IMR-90 (cell line): ENCODE results near the gene MTUS2. TPM values are rescaled to one million over a fixed set of nuclear protein-coding genes. Genes with fewer than 3 reads are reported as not detected.

Experiments
- ATAC-seq: fragments of 200-7000 bp; cut with Tn5 transposase; 2 replicates; pipeline ENCODE4 v1.9.1; 2020; ENCODE audit warnings: low read depth, mild to moderate bottlenecking, moderate library complexity
- BruUV-seq: library from RNA; stranded (reverse); fragments of 400-500 nt; replicated peaks from 2 replicates; lab custom pipeline; 2021; lab: Mats Ljungman, UMichigan
- CTCF ChIA-PET: fragments of 300-600 bp; formaldehyde crosslinking; extraction: SDS; loops from one replicate; lab custom pipeline; 2021; ENCODE audit warnings: antibody characterized with exemption; lab: Yijun Ruan, JAX
- POLR2A ChIA-PET: fragments of 300-600 bp; sonication (Branson Sonifier 250); formaldehyde crosslinking; loops from one replicate; lab custom pipeline; 2022; ENCODE audit warnings: antibody characterized with exemption; ENCODE audit not compliant: unreplicated experiment; lab: Charles Lee
- DNase-seq: peaks from one replicate; pipeline ENCODE4 v3.0.0; 2013
- H2AFZ ChIP-seq: replicated peaks from 2 replicates; pipeline ENCODE3; 2013; ENCODE audit warnings: low read length, mild to moderate bottlenecking; ENCODE audit not compliant: poor library complexity
- H2AK5ac ChIP-seq: 2 replicates; pipeline ENCODE4 v1.6.1; 2013; ENCODE audit warnings: low read depth, low read length, inconsistent platforms
- H2AK9ac ChIP-seq: replicated peaks from 2 replicates; pipeline ENCODE3; 2013; ENCODE audit warnings: mild to moderate bottlenecking, low read depth, low read length, moderate library complexity; ENCODE audit not compliant: poor library complexity
- H2BK120ac ChIP-seq: 2 replicates; pipeline ENCODE4 v1.6.1; 2013; ENCODE audit warnings: low read depth, low read length, inconsistent platforms
- H2BK15ac ChIP-seq: 3 replicates; pipeline ENCODE4 v1.6.1; 2013; ENCODE audit warnings: low read depth, low read length, inconsistent platforms
- H2BK20ac ChIP-seq: 2 replicates; pipeline ENCODE4 v1.6.1; 2013; ENCODE audit warnings: low read depth, mild to moderate bottlenecking, inconsistent platforms, low read length, moderate library complexity
- H2BK5ac ChIP-seq: 2 replicates; pipeline ENCODE4 v1.6.1; 2013; ENCODE audit warnings: mild to moderate bottlenecking, low read depth, low read length, inconsistent platforms; ENCODE audit not compliant: poor library complexity, severe bottlenecking
- H3K14ac ChIP-seq: replicated peaks from 2 replicates; pipeline ENCODE4 v1.6.1; 2013; ENCODE audit warnings: low read depth, low read length, inconsistent platforms
- H3K18ac ChIP-seq: 2 replicates; pipeline ENCODE4 v1.6.1; 2013; ENCODE audit warnings: low read depth, low read length, control low read depth
- H3K23ac ChIP-seq: 2 replicates; pipeline ENCODE4 v1.6.1; 2013; ENCODE audit warnings: low read depth, low read length, inconsistent platforms
- H3K27ac ChIP-seq: 2 replicates; pipeline ENCODE4 v1.5.1; 2013; ENCODE audit warnings: mild to moderate bottlenecking, control low read depth, low read length; ENCODE audit not compliant: insufficient read depth
- H3K27me3 ChIP-seq: 2 replicates; pipeline ENCODE4 v1.6.1; 2013; ENCODE audit warnings: low read length; ENCODE audit not compliant: control insufficient read depth, insufficient read depth
- H3K36me3 ChIP-seq: 2 replicates; pipeline ENCODE4 v1.6.1; 2013; ENCODE audit warnings: low read length, mixed read lengths; ENCODE audit not compliant: control insufficient read depth, insufficient read depth
- H3K4ac ChIP-seq: 2 replicates; pipeline ENCODE4 v1.6.1; 2013; ENCODE audit warnings: low read depth, low read length, inconsistent platforms
- H3K4me1 ChIP-seq: 2 replicates; pipeline ENCODE4 v1.6.1; 2013; ENCODE audit warnings: low read length, mixed read lengths; ENCODE audit not compliant: control insufficient read depth, insufficient read depth
- H3K4me2 ChIP-seq: 2 replicates; pipeline ENCODE4 v1.6.1; 2013; ENCODE audit warnings: low read depth, mild to moderate bottlenecking, control low read depth, low read length, moderate library complexity
- H3K4me3 ChIP-seq: 2 replicates; pipeline ENCODE4 v1.5.1; 2013; ENCODE audit warnings: low read depth, mild to moderate bottlenecking, control low read depth, low read length, moderate library complexity; ENCODE audit not compliant: insufficient read depth
- H3K56ac ChIP-seq: 2 replicates; pipeline ENCODE4 v1.6.1; 2013; ENCODE audit warnings: low read length, inconsistent platforms; ENCODE audit not compliant: insufficient read depth; ENCODE audit errors: extremely low read depth
- H3K79me1 ChIP-seq, 2 experiments: 2 replicates each; pipeline ENCODE4 v1.6.1; 2013; ENCODE audit warnings: low read length in 2 of 2, inconsistent platforms in 1 of 2, low read depth in 1 of 2
- H3K9ac ChIP-seq: 2 replicates; pipeline ENCODE4 v1.6.1; 2013; ENCODE audit warnings: low read depth, low read length, control low read depth
- H3K9me1 ChIP-seq: 2 replicates; pipeline ENCODE4 v1.6.1; 2013; ENCODE audit warnings: low read length, inconsistent platforms; ENCODE audit not compliant: insufficient read depth
- H3K9me3 ChIP-seq: 2 replicates; pipeline ENCODE4 v1.6.1; 2013; ENCODE audit warnings: low read length; ENCODE audit not compliant: control insufficient read depth, insufficient read depth
- H4K20me1 ChIP-seq: 2 replicates; pipeline ENCODE4 v1.6.1; 2013; ENCODE audit warnings: low read length, inconsistent platforms; ENCODE audit not compliant: insufficient read depth
- H4K5ac ChIP-seq: 2 replicates; pipeline ENCODE4 v1.6.1; 2013; ENCODE audit warnings: mild to moderate bottlenecking, low read depth, low read length, control low read depth
- H4K8ac ChIP-seq, 2 experiments: 2 replicates each; pipeline ENCODE4 v1.6.1; 2013; ENCODE audit warnings: low read depth in 2 of 2, low read length in 2 of 2, control low read depth in 1 of 2, inconsistent platforms in 1 of 2
- H4K91ac ChIP-seq: 2 replicates; pipeline ENCODE4 v1.6.1; 2013; ENCODE audit warnings: low read depth, low read length, inconsistent platforms; ENCODE audit not compliant: insufficient read depth
- BHLHE40 ChIP-seq: fragments of 150-350 bp; IDR thresholded peaks from 2 replicates; pipeline ENCODE4 v1.6.1; 2016; ENCODE audit warnings: mild to moderate bottlenecking, low read depth, low read length
- CEBPB ChIP-seq: IDR thresholded peaks from 2 replicates; pipeline ENCODE4 v1.6.1; 2012; ENCODE audit warnings: low read depth, low read length, improper control_type of control experiment
- CHD1 ChIP-seq: IDR thresholded peaks from 2 replicates; pipeline ENCODE4 v1.6.1; 2012; ENCODE audit warnings: low read depth, low read length, improper control_type of control experiment
- FOS ChIP-seq: fragments of 150-350 bp; IDR thresholded peaks from 2 replicates; pipeline ENCODE4 v1.6.1; 2016; ENCODE audit warnings: low read depth, low read length
- MAFK ChIP-seq: IDR thresholded peaks from 2 replicates; pipeline ENCODE4 v1.6.1; 2012; ENCODE audit warnings: low read depth, low read length, improper control_type of control experiment
- MAZ ChIP-seq: IDR thresholded peaks from 2 replicates; pipeline ENCODE4 v1.6.1; 2012; ENCODE audit warnings: low read depth, mild to moderate bottlenecking, low read length, improper control_type of control experiment, moderate library complexity, borderline replicate concordance
- MXI1 ChIP-seq: IDR thresholded peaks from 2 replicates; pipeline ENCODE4 v1.6.1; 2012; ENCODE audit warnings: low read depth, mild to moderate bottlenecking, low read length, moderate library complexity, borderline replicate concordance
- NFE2L2 ChIP-seq: fragments of 150-350 bp; IDR thresholded peaks from 2 replicates; pipeline ENCODE4 v1.6.1; 2016; ENCODE audit warnings: low read depth, mild to moderate bottlenecking, low read length
- POLR2A ChIP-seq: IDR thresholded peaks from 2 replicates; pipeline ENCODE4 v1.6.1; 2012; ENCODE audit warnings: mild to moderate bottlenecking, low read depth, low read length
- RAD21 ChIP-seq: IDR thresholded peaks from 2 replicates; pipeline ENCODE4 v1.6.1; 2012; ENCODE audit warnings: low read length, improper control_type of control experiment
- RCOR1 ChIP-seq: IDR thresholded peaks from 2 replicates; pipeline ENCODE4 v1.6.1; 2012; ENCODE audit warnings: mild to moderate bottlenecking, low read length, improper control_type of control experiment; ENCODE audit not compliant: insufficient replicate concordance
- RFX5 ChIP-seq: IDR thresholded peaks from 2 replicates; pipeline ENCODE4 v1.8.0; 2012; ENCODE audit warnings: low read depth, mild to moderate bottlenecking, low read length, moderate library complexity
- SMC3 ChIP-seq: fragments of 150-350 bp; IDR thresholded peaks from 2 replicates; pipeline ENCODE4 v1.6.1; 2016; ENCODE audit warnings: low read depth, mild to moderate bottlenecking, antibody characterized with exemption, low read length, moderate library complexity
- USF2 ChIP-seq: fragments of 150-350 bp; IDR thresholded peaks from 2 replicates; pipeline ENCODE4 v1.6.1; 2017; ENCODE audit warnings: mild to moderate bottlenecking, antibody characterized with exemption, low read length, low read depth
- WGBS, 2 experiments: methylation state at CpG; one replicate each; pipeline versions ENCODE4 v1.1.5 to v1.1.7; 2013; ENCODE audit warnings: missing lambda C conversion rate in 2 of 2; ENCODE audit not compliant: insufficient read length in 1 of 2; ENCODE audit errors: extremely low coverage in 2 of 2; 5-methylcytosine and 5-hydroxymethylcytosine counted together
- dilution Hi-C: fragments of 300-500 bp; cut with HindIII; formaldehyde crosslinking; loops from one replicate; pipeline ENCODE4 v1.14.3; 2018; ENCODE audit warnings: low sequenced_read_pairs; ENCODE audit not compliant: unreplicated experiment
- in situ Hi-C: fragments of 300-500 bp; cut with MboI; formaldehyde crosslinking; loops from 3 replicates; pipeline ENCODE4 v1.14.3; 2019; ENCODE audit warnings: low sequenced_read_pairs, inconsistent platforms, mixed read lengths
- intact Hi-C: fragments of 100-400 bp; cut with micrococcal nuclease; formaldehyde crosslinking; loops from 2 replicates; pipeline ENCODE4 v1.10.0; 2022
- polyA plus RNA-seq, 3 experiments: library from polyadenylated mRNA; depleted of rRNA; stranded (reverse); fragments of >200 nt; gene quantifications; 2 replicates each; pipeline ENCODE4 v1.2.3, GENCODE V29; 2012; ENCODE audit warnings: low replicate concordance in 1 of 3
- total RNA-seq: library from RNA; depleted of rRNA; stranded (reverse); fragments of >200 nt; gene quantifications from 2 replicates; pipeline ENCODE4 v1.2.3, GENCODE V29; 2012
- TF ChIP-seq, protein P1 (sequence below): fragments of 150-350 bp; IDR thresholded peaks from 2 replicates; pipeline ENCODE4 v1.6.1; 2016; ENCODE audit warnings: low read depth, mild to moderate bottlenecking, low read length, moderate library complexity, borderline replicate concordance
- TF ChIP-seq, protein P2 (sequence below): conservative IDR thresholded peaks from 2 replicates; pipeline ENCODE4 v1.5.1; 2012; ENCODE audit warnings: mild to moderate bottlenecking, low read depth, low read length, improper control_type of control experiment

Gene MTUS2
- total and polyA plus RNA-seq, 2 of the 4 experiments (the other 2 are of a cell fraction): under 0.01 to 0.02 TPM

- TF ChIP-seq FOS (no peak), RFX5 (no peak), RAD21 (no peak), SMC3 (no peak), CEBPB (no peak), RCOR1 (no peak), MAFK (no peak), NFE2L2 (no peak), BHLHE40 (no peak), POLR2A (no peak), MAZ (no peak), MXI1 (no peak), USF2 (no peak), CHD1 (no peak)
- TF ChIP-seq, protein P1, sequence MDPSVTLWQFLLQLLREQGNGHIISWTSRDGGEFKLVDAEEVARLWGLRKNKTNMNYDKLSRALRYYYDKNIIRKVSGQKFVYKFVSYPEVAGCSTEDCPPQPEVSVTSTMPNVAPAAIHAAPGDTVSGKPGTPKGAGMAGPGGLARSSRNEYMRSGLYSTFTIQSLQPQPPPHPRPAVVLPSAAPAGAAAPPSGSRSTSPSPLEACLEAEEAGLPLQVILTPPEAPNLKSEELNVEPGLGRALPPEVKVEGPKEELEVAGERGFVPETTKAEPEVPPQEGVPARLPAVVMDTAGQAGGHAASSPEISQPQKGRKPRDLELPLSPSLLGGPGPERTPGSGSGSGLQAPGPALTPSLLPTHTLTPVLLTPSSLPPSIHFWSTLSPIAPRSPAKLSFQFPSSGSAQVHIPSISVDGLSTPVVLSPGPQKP: no peak
- TF ChIP-seq, protein P2, sequence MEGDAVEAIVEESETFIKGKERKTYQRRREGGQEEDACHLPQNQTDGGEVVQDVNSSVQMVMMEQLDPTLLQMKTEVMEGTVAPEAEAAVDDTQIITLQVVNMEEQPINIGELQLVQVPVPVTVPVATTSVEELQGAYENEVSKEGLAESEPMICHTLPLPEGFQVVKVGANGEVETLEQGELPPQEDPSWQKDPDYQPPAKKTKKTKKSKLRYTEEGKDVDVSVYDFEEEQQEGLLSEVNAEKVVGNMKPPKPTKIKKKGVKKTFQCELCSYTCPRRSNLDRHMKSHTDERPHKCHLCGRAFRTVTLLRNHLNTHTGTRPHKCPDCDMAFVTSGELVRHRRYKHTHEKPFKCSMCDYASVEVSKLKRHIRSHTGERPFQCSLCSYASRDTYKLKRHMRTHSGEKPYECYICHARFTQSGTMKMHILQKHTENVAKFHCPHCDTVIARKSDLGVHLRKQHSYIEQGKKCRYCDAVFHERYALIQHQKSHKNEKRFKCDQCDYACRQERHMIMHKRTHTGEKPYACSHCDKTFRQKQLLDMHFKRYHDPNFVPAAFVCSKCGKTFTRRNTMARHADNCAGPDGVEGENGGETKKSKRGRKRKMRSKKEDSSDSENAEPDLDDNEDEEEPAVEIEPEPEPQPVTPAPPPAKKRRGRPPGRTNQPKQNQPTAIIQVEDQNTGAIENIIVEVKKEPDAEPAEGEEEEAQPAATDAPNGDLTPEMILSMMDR: no peak
- H3K9ac ChIP-seq: no peak overlapping the region
These were observed 295.7 kb downstream of the MTUS2 start for GRCh38 chr13:29115842-29116241.

More at GRCh38 chr13:29115842-29116241, 295.7 kb downstream of the MTUS2 start:
- H3K27ac ChIP-seq: no peak overlapping the region
- no peak overlapping the region for H3K4ac ChIP-seq
- ATAC-seq (no peak), DNase-seq (no peak)
- ChIA-PET POLR2A (no interaction called here), CTCF (no interaction called here)
- no peaks in the 10 kb centered on the region for H3K79me1 ChIP-seq
- no peak overlapping the region for H2AK5ac ChIP-seq
- H3K4me2 ChIP-seq: no peak overlapping the region
- H2BK20ac ChIP-seq: no peak overlapping the region
- H2AK9ac ChIP-seq: no peak overlapping the region
- H3K18ac ChIP-seq: no peak overlapping the region
- no peak overlapping the region for H2AFZ ChIP-seq
- H2BK15ac ChIP-seq: no peak overlapping the region
- H3K36me3 ChIP-seq: no peaks in the 10 kb centered on the region
- H3K9me3 ChIP-seq: peaks cover 17% of the 10 kb centered on the region
- H3K9me1 ChIP-seq: no peaks in the 10 kb centered on the region
- WGBS, 2 experiments: no CpG with 5 or more reads among the region's 1 CpG
- intact Hi-C loops: no loop called here
- H3K14ac ChIP-seq: no peak overlapping the region
- H4K91ac ChIP-seq: no peak overlapping the region
- H3K23ac ChIP-seq: no peak overlapping the region
- H2BK120ac ChIP-seq: no peak overlapping the region
- no peaks in the 10 kb centered on the region for H3K27me3 ChIP-seq
- no peak overlapping the region for H4K8ac ChIP-seq
- H3K4me1 ChIP-seq: no peaks in the 10 kb centered on the region
- H4K20me1 ChIP-seq: no peaks in the 10 kb centered on the region
- no peak overlapping the region for H3K4me3 ChIP-seq
- no peak overlapping the region for H2BK5ac ChIP-seq
- H4K5ac ChIP-seq: no peak overlapping the region
- no peak overlapping the region for H3K56ac ChIP-seq
- dilution Hi-C loops: no loop called here
- no TSS peak for BruUV-seq
- in situ Hi-C loops: no loop called here
